Measurements from ENCODE around the gene PAX8. TPM values are rescaled to one million over a fixed set of nuclear protein-coding genes. Genes with fewer than 3 reads are reported as not detected.

Gene PAX8
- total and polyA plus RNA-seq, 2 of the 13 experiments (the other 11 are each of a cell fraction or from before 2014, with no cell fraction given): 1.5 to 8.8 TPM

- TF ChIP-seq ZNF350 (CRISPR knock-in tag; IDR thresholded peaks at IDR 0.05; ENCODE audit: borderline replicate concordance, low read depth): no peak
- TF ChIP-seq CREB1 (IDR thresholded peaks at IDR 0.05): peak; percentile 34; the same call in 1 of the 2 replicates
- no peak for TF ChIP-seq CREB1 (CRISPR knock-in tag; IDR thresholded peaks at IDR 0.05)
- peak; percentile 76 for TF ChIP-seq YY1 (IDR thresholded peaks at IDR 0.05; ENCODE audit: insufficient read depth, insufficient replicate concordance, low read depth, low read length)
- TF ChIP-seq PBX2 (CRISPR knock-in tag; IDR thresholded peaks at IDR 0.05): no peak
- peak; percentile 86; the same call in 1 of the 2 replicates for TF ChIP-seq KMT2A (CRISPR knock-in tag; IDR thresholded peaks at IDR 0.05)
- TF ChIP-seq ZSCAN22 (CRISPR knock-in tag; IDR thresholded peaks at IDR 0.05): peak; percentile 54; the same call in 1 of the 2 replicates
- TF ChIP-seq PHF21A (CRISPR knock-in tag; IDR thresholded peaks at IDR 0.05): no peak
- no peak for TF ChIP-seq LRRFIP1 (CRISPR knock-in tag; conservative IDR thresholded peaks at IDR 0.05)
- TF ChIP-seq MED13 (CRISPR knock-in tag; IDR thresholded peaks at IDR 0.05): no peak
- peak; percentile 87 for TF ChIP-seq IKZF5 (CRISPR knock-in tag; IDR thresholded peaks at IDR 0.05)
- TF ChIP-seq SNAPC5 (CRISPR knock-in tag; IDR thresholded peaks at IDR 0.05; ENCODE audit: borderline replicate concordance): no peak; the same call in 1 of the 2 replicates
- TF ChIP-seq NPAS2 (CRISPR knock-in tag; IDR thresholded peaks at IDR 0.05; ENCODE audit: borderline replicate concordance): no peak
- TF ChIP-seq ELF1 (CRISPR knock-in tag; IDR thresholded peaks at IDR 0.05): no peak
- peak; percentile 82; the same call in 1 of the 2 replicates for TF ChIP-seq MXD3 (CRISPR knock-in tag; IDR thresholded peaks at IDR 0.05)
- TF ChIP-seq ZNF136 (CRISPR knock-in tag; IDR thresholded peaks at IDR 0.05; ENCODE audit: low read depth): peak; percentile 49; the same call in 1 of the 2 replicates
- TF ChIP-seq SALL2 (CRISPR knock-in tag; IDR thresholded peaks at IDR 0.05): peak; percentile 83; the same call in 1 of the 2 replicates
- TF ChIP-seq STAG1 (CRISPR knock-in tag; IDR thresholded peaks at IDR 0.05): peak; percentile 96
- TF ChIP-seq THAP9 (CRISPR knock-in tag; IDR thresholded peaks at IDR 0.05; ENCODE audit: borderline replicate concordance): no peak
- TF ChIP-seq ZNF101 (CRISPR knock-in tag; IDR thresholded peaks at IDR 0.05; ENCODE audit: borderline replicate concordance, low read depth): 0 out of 2 replicates have a peak, but pooled peaks have one; percentile 83
- peak; percentile 97 for TF ChIP-seq ARNTL (CRISPR knock-in tag; IDR thresholded peaks at IDR 0.05)
Measured at GRCh38 chr2:113198790-113199612, 79.7 kb downstream of the PAX8 start (continued).
